ENCODE results near the gene SUCLG2. TPM values are rescaled to one million over a fixed set of nuclear protein-coding genes. Genes with fewer than 3 reads are reported as not detected.

SUCLG2 gene
- total and polyA plus RNA-seq, 9 of the 15 experiments (the other 6 are each of a cell fraction or from before 2014, with no cell fraction given), result 10.1 to 41.4 (median 29.0) TPM

GRCh38 chr3:67414740-67415139, 239.7 kb downstream of the SUCLG2 start:
- POLR2A ChIA-PET, result no interaction called here
- in situ Hi-C loops (cut with MboI) (no loop called here), intact Hi-C loops (cut with micrococcal nuclease) (no loop called here)
- Histone ChIP-seq H2AFZ (ENCODE audit: low read depth, low read length) (no peak overlapping the region), H3K4me1 (replicated peaks in 1 of 2; ENCODE audit: control insufficient read depth in 2 of 2, insufficient read depth in 2 of 2, low read length in 2 of 2) (no peaks in the 10 kb centered on the region), H3K27ac (ENCODE audit: extremely low read depth, low read depth, low read length) (no peak overlapping the region), H3K9me1 (ENCODE audit: control insufficient read depth, insufficient read depth, low read length) (no peaks in the 10 kb centered on the region), H3K4me3 (no peak overlapping the region), H3K4me2 (ENCODE audit: insufficient read depth, low read length) (no peak overlapping the region), H3K9me3 (replicated peaks; ENCODE audit: control insufficient read depth, insufficient read depth, low read depth, low read length) (no peaks in the 10 kb centered on the region), H3K36me3 (ENCODE audit: control insufficient read depth, insufficient read depth, low read length) (no peaks in the 10 kb centered on the region), H3K9ac (ENCODE audit: insufficient read depth in 1 of 2, low read depth in 2 of 2, low read length in 2 of 2) (no peak overlapping the region), H3K27me3 (ENCODE audit: control insufficient read depth in 2 of 2, insufficient read depth in 2 of 2, low read length in 2 of 2) (no peaks in the 10 kb centered on the region), H3K79me2 (ENCODE audit: control insufficient read depth, insufficient read depth, low read length) (no peaks in the 10 kb centered on the region), H4K20me1 (replicated peaks; ENCODE audit: control insufficient read depth, insufficient read depth, low read length) (no peaks in the 10 kb centered on the region)
- ATAC-seq, result no peak
- CTCF ChIA-PET (ENCODE audit: low intra/inter-chr PET ratio), result no interaction called here
- FAIRE-seq, result no peak
- no peak for DNase-seq (ENCODE audit: extremely low read depth in 1 of 4, low spot score in 3 of 4)
- BruUV-seq (replicated peaks), result no TSS peak
- no peak for TF ChIP-seq PTRF (tag; IDR thresholded peaks at IDR 0.05)
- TF ChIP-seq CEBPB (tag; IDR thresholded peaks at IDR 0.05), result peak; percentile 49; the same call in 1 of the 2 replicates
- 98% methylated on average over 5 of the region's 5 CpGs for WGBS (ENCODE audit: insufficient coverage, low coverage, missing lambda C conversion rate)

GRCh38 chr3:67405193-67405592, 249.2 kb downstream of the SUCLG2 start:
- Histone ChIP-seq H3K4me1 (replicated peaks in 1 of 2; ENCODE audit: control insufficient read depth in 2 of 2, insufficient read depth in 2 of 2, low read length in 2 of 2) (no peaks in the 10 kb centered on the region), H3K9me1 (ENCODE audit: control insufficient read depth, insufficient read depth, low read length) (no peaks in the 10 kb centered on the region), H2AFZ (ENCODE audit: low read depth, low read length) (no peak overlapping the region), H4K20me1 (replicated peaks; ENCODE audit: control insufficient read depth, insufficient read depth, low read length) (no peaks in the 10 kb centered on the region), H3K27ac (ENCODE audit: extremely low read depth, low read depth, low read length) (no peak overlapping the region), H3K36me3 (ENCODE audit: control insufficient read depth, insufficient read depth, low read length) (no peaks in the 10 kb centered on the region), H3K9me3 (replicated peaks; ENCODE audit: control insufficient read depth, insufficient read depth, low read depth, low read length) (no peaks in the 10 kb centered on the region), H3K4me3 (no peak overlapping the region), H3K9ac (ENCODE audit: insufficient read depth in 1 of 2, low read depth in 2 of 2, low read length in 2 of 2) (no peak overlapping the region), H3K27me3 (ENCODE audit: control insufficient read depth in 2 of 2, insufficient read depth in 2 of 2, low read length in 2 of 2) (no peaks in the 10 kb centered on the region), H3K4me2 (ENCODE audit: insufficient read depth, low read length) (no peak overlapping the region), H3K79me2 (ENCODE audit: control insufficient read depth, insufficient read depth, low read length) (no peaks in the 10 kb centered on the region)
- ATAC-seq, result no peak
- CTCF ChIA-PET (ENCODE audit: low intra/inter-chr PET ratio), result no interaction called here
- POLR2A ChIA-PET, result interaction anchor here (0.6 kb wide), 1 partner anchor 1504 kb away, joined by 3 read pairs; no protein-coding TSS in a partner anchor
- in situ Hi-C loops (cut with MboI), result no loop called here
- no peak for FAIRE-seq
- no TSS peak for BruUV-seq (replicated peaks)
- DNase-seq (ENCODE audit: extremely low read depth in 1 of 4, low spot score in 3 of 4), result no peak
- intact Hi-C loops (cut with micrococcal nuclease), result no loop called here
- TF ChIP-seq CEBPG (CRISPR knock-in tag; IDR thresholded peaks at IDR 0.05), result no peak
- no peak for TF ChIP-seq CEBPG (tag; conservative IDR thresholded peaks at IDR 0.05 in 1 of 2, IDR thresholded peaks at IDR 0.05 in 1 of 2)
- TF ChIP-seq SRSF1 (IDR thresholded peaks at IDR 0.05; ENCODE audit: low read depth, low read length), result no peak
- no peak for TF ChIP-seq COPS2 (conservative IDR thresholded peaks at IDR 0.05)
- TF ChIP-seq TAF7 (tag; IDR thresholded peaks at IDR 0.05), result no peak
- TF ChIP-seq RBM25 (IDR thresholded peaks at IDR 0.05; ENCODE audit: low read depth, low read length, severe bottlenecking), result no peak
- TF ChIP-seq ARID4B (CRISPR knock-in tag; IDR thresholded peaks at IDR 0.05), result no peak
- no peak for TF ChIP-seq ZSCAN32 (CRISPR knock-in tag; IDR thresholded peaks at IDR 0.05)
- no peak for TF ChIP-seq CC2D1A (IDR thresholded peaks at IDR 0.05)
- TF ChIP-seq, protein P1, sequence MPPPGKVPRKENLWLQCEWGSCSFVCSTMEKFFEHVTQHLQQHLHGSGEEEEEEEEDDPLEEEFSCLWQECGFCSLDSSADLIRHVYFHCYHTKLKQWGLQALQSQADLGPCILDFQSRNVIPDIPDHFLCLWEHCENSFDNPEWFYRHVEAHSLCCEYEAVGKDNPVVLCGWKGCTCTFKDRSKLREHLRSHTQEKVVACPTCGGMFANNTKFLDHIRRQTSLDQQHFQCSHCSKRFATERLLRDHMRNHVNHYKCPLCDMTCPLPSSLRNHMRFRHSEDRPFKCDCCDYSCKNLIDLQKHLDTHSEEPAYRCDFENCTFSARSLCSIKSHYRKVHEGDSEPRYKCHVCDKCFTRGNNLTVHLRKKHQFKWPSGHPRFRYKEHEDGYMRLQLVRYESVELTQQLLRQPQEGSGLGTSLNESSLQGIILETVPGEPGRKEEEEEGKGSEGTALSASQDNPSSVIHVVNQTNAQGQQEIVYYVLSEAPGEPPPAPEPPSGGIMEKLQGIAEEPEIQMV (tag; conservative IDR thresholded peaks at IDR 0.05; ENCODE audit: low read depth), result no peak

All from K562 (cell line).